Measurements from ENCODE around the gene ODAPH.

ODAPH gene

DNA sequence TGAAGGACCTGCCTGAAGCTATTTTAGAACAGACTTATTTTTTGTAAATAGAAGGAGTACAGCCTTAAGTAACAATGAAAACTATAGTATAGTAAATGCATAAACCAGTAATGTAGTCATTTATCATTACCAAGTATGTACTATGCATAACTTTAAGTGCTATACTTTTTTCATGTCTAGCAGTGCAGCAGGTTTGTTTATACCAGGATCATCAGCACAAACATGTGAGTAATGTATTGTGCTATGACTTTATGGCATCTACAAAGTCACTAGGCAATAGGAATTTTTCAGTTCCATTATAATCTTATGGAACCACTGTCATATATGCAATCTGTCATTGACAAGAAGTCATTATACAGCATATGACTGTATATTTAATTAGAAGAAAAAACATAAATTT lies 3.4 kb upstream of the ODAPH start:
- TF ChIP-seq, protein P1, sequence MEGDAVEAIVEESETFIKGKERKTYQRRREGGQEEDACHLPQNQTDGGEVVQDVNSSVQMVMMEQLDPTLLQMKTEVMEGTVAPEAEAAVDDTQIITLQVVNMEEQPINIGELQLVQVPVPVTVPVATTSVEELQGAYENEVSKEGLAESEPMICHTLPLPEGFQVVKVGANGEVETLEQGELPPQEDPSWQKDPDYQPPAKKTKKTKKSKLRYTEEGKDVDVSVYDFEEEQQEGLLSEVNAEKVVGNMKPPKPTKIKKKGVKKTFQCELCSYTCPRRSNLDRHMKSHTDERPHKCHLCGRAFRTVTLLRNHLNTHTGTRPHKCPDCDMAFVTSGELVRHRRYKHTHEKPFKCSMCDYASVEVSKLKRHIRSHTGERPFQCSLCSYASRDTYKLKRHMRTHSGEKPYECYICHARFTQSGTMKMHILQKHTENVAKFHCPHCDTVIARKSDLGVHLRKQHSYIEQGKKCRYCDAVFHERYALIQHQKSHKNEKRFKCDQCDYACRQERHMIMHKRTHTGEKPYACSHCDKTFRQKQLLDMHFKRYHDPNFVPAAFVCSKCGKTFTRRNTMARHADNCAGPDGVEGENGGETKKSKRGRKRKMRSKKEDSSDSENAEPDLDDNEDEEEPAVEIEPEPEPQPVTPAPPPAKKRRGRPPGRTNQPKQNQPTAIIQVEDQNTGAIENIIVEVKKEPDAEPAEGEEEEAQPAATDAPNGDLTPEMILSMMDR (IDR thresholded peaks at IDR 0.05; ENCODE audit: low read depth, low read length), result no peak
- Histone ChIP-seq H3K4me3 (ENCODE audit: low read depth, low read length) (no peak overlapping the region), H3K27ac (no peak overlapping the region)

DNA sequence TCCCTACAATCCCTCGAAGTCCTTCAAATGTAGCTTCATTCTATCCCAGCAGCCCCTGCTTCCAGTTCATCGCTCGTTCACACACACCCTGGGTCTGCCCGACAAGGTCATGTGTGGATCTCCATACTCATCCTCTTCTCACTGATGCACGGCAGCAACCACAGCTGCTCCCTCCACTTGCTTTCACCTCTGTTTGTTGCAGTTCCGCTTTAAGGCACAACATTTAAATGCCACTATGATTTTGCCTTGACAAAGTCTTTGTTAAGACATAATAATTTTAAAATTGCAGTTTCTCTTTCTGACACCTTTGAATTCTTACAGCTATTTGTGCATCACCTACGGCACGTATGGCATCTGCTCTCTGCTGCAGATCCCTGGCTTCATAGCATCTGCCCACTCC lies 1.8 kb downstream of the ODAPH start:
- Histone ChIP-seq H3K27me3 (ENCODE audit: insufficient read depth, low read depth, severe bottlenecking) (no peaks in the 10 kb centered on the region), H3K27ac (no peak overlapping the region), H3K4me3 (ENCODE audit: low read depth, low read length) (no peak overlapping the region), H3K9me3 (ENCODE audit: severe bottlenecking) (no peaks in the 10 kb centered on the region), H3K36me3 (no peaks in the 10 kb centered on the region)
- no peak for DNase-seq
- TF ChIP-seq, protein P1 (IDR thresholded peaks at IDR 0.05; ENCODE audit: low read depth, low read length), result no peak

More for the DNA sequence above, 3.4 kb upstream of the ODAPH start:
- no peaks in the 10 kb centered on the region for H3K27me3 ChIP-seq (ENCODE audit: insufficient read depth, low read depth, severe bottlenecking)
- no peaks in the 10 kb centered on the region for H3K36me3 ChIP-seq
- no peaks in the 10 kb centered on the region for H3K9me3 ChIP-seq (ENCODE audit: severe bottlenecking)
- no peak for DNase-seq

DNA sequence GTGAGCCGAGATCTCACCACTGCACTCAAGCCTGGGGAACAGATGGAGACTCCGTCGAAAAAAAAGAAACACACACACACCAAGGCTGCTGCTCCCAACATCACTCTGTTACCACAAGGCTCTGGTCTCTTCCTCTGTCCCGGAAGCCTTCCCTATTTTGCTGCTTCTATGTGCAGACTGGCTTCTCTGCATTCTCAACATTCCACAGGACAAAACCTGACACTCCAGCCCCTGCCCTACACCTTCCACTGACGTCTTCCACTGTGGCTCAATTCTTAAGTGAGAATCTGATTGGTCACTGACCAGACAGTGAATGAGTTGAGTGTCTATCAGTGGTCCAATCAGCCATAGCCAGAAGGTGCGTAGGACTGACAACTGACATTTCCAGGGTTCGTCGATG lies 5.9 kb downstream of the ODAPH start:
- H3K4me3 ChIP-seq (ENCODE audit: low read depth, low read length), result no peak overlapping the region
- H3K36me3 ChIP-seq, result no peaks in the 10 kb centered on the region
- no peaks in the 10 kb centered on the region for H3K9me3 ChIP-seq (ENCODE audit: severe bottlenecking)
- no peaks in the 10 kb centered on the region for H3K27me3 ChIP-seq (ENCODE audit: insufficient read depth, low read depth, severe bottlenecking)
- TF ChIP-seq, protein P1 (IDR thresholded peaks at IDR 0.05; ENCODE audit: low read depth, low read length), result no peak
- H3K27ac ChIP-seq, result no peak overlapping the region
- DNase-seq, result no peak

DNA sequence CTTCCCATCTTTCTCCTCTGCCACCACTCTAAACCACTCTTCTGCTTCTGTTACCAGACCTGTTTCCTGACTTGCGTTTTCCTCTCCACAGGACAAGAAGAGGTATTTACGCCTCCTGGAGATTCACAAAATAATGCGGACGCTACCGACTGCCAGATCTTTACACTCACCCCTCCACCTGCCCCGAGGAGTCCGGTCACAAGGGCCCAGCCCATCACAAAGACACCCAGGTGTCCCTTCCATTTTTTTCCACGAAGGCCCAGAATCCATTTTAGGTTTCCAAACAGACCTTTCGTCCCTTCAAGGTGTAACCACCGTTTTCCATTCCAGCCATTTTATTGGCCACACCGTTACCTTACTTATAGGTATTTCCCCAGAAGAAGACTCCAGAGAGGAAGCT lies 8.2 kb downstream of the ODAPH start:
- DNase-seq, result no peak
- H3K9me3 ChIP-seq (ENCODE audit: severe bottlenecking), result no peaks in the 10 kb centered on the region
- H3K4me3 ChIP-seq (ENCODE audit: low read depth, low read length), result no peak overlapping the region
- H3K27ac ChIP-seq, result no peak overlapping the region
- TF ChIP-seq, protein P1 (IDR thresholded peaks at IDR 0.05; ENCODE audit: low read depth, low read length), result no peak
- H3K27me3 ChIP-seq (ENCODE audit: insufficient read depth, low read depth, severe bottlenecking), result no peaks in the 10 kb centered on the region
- no peaks in the 10 kb centered on the region for H3K36me3 ChIP-seq

DNA sequence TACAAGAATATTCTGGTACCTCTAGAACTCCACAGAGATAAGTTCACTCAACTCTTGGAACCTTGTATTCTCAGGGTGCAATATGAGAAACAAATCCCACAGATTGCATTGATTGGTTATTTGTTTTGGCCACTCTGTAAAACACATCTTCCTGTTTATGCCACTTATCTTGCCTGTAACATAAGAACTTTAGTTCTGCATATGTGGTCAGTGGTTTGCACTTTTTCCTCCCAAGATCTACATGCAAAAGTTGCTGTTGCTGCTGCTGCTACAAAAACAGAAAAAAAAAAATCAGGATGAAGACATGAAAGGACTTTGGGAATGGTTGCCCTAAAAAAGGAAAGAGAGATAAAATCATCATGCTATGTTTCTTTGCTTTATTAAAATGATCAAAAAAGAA lies 9.6 kb downstream of the ODAPH start:
- no peak overlapping the region for H3K4me3 ChIP-seq (ENCODE audit: low read depth, low read length)
- H3K9me3 ChIP-seq (ENCODE audit: severe bottlenecking), result no peaks in the 10 kb centered on the region
- no peak for DNase-seq
- H3K27ac ChIP-seq, result no peak overlapping the region
- TF ChIP-seq, protein P1 (IDR thresholded peaks at IDR 0.05; ENCODE audit: low read depth, low read length), result no peak
- no peaks in the 10 kb centered on the region for H3K36me3 ChIP-seq
- no peaks in the 10 kb centered on the region for H3K27me3 ChIP-seq (ENCODE audit: insufficient read depth, low read depth, severe bottlenecking)

DNA sequence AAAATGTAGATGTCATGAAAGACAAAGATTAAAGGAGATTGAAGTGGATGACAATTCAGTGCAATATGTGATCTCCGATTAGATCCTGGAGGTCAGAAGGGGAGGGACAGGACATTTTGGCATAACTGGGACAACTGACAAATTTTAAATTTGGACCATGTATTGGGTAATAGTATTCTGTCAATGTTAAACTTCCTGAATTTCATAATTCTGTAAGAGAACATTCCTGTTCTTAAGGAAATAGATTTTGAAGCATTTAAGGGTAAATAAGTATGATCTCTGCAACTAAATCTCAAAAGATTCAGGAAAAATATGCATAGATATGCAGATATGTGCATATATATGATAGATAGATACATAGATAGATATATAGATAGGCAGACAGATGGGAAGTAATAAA lies 11.0 kb downstream of the ODAPH start:
- Histone ChIP-seq H3K9me3 (ENCODE audit: severe bottlenecking) (no peaks in the 10 kb centered on the region), H3K4me3 (ENCODE audit: low read depth, low read length) (no peak overlapping the region), H3K27ac (no peak overlapping the region), H3K36me3 (no peaks in the 10 kb centered on the region), H3K27me3 (ENCODE audit: insufficient read depth, low read depth, severe bottlenecking) (no peaks in the 10 kb centered on the region)
- DNase-seq, result no peak
- TF ChIP-seq, protein P1 (IDR thresholded peaks at IDR 0.05; ENCODE audit: low read depth, low read length), result no peak

All from WERI-Rb-1 (cell line).